Ovary (tissue), 3 donors: Measurements from ENCODE around the gene ZNF497.
"Not testable (repeated sequence)": the region's sequence is repeated elsewhere in the genome, so short reads cannot be mapped to it uniquely, and the experiment has no call there.

Source experiments
- CTCF ChIP-seq, 3 donors: fragments of 450-650 bp in 2 of 3; fragments of 200-600 bp in 1 of 3; IDR thresholded peaks; one replicate each; pipeline versions ENCODE4 v1.5.1 to v1.8.0; 2016 to 2022; ENCODE audit warnings: antibody characterized with exemption in 3 of 3, mild to moderate bottlenecking in 1 of 3
- EP300 ChIP-seq: sonication (generic); formaldehyde crosslinking; IDR thresholded peaks from one replicate; pipeline ENCODE4 v1.6.1; 2017; ENCODE audit warnings: antibody characterized with exemption
- POLR2A ChIP-seq: fragments of 450-650 bp; IDR thresholded peaks from one replicate; pipeline ENCODE4 v1.6.1; 2017; ENCODE audit warnings: antibody characterized with exemption, mild to moderate bottlenecking, moderate library complexity
- donor health status: DM: no; HTN: no; CAD: no.

- not testable (repeated sequence) for TF ChIP-seq CTCF (IDR thresholded peaks at IDR 0.05); EP300; POLR2A
These were observed 41.4 kb upstream of the ZNF497 start for GRCh38 chr19:58403920-58404478.
